H1 (cell line): ENCODE results near the gene RCAN2.

Experiments used
- CEBPB ChIP-seq: IDR thresholded peaks from 2 replicates; pipeline ENCODE4 v1.6.1; 2012; ENCODE audit warnings: low read depth, low read length
- EZH2 ChIP-seq: fragments of 200-600 bp; sonication (generic); IDR thresholded peaks from 2 replicates; pipeline ENCODE4 v1.7.1; 2012; ENCODE audit warnings: low read depth, mild to moderate bottlenecking, moderate library complexity, low read length, inconsistent platforms; ENCODE audit not compliant: severe bottlenecking
- POLR2A ChIP-seq, 2 experiments: IDR thresholded peaks; 1 replicate in 1 of 2; 2 replicates in 1 of 2; pipeline ENCODE4 v1.6.1; 2011; ENCODE audit warnings: low read depth in 2 of 2, low read length in 2 of 2, mild to moderate bottlenecking in 2 of 2; ENCODE audit errors: control extremely low read depth in 1 of 2
- SIN3A ChIP-seq, 2 experiments: IDR thresholded peaks in 1 of 2; conservative IDR thresholded peaks in 1 of 2; 2 replicates each; pipeline ENCODE4 v1.6.1; 2011 to 2012; ENCODE audit warnings: low read length in 2 of 2, improper control_type of control experiment in 1 of 2, low read depth in 1 of 2, mild to moderate bottlenecking in 1 of 2
- SP1 ChIP-seq: IDR thresholded peaks from 2 replicates; pipeline ENCODE4 v1.6.1; 2011; ENCODE audit warnings: low read depth, low read length
- SP4 ChIP-seq: IDR thresholded peaks from 2 replicates; pipeline ENCODE4 v1.6.1; 2012; ENCODE audit warnings: low read length, inconsistent platforms
- SUZ12 ChIP-seq: fragments of 200-600 bp; sonication (generic); IDR thresholded peaks from 2 replicates; pipeline ENCODE4 v1.6.1; 2012; ENCODE audit warnings: mild to moderate bottlenecking, inconsistent platforms, low read length, moderate library complexity, mixed read lengths
- TAF1 ChIP-seq: IDR thresholded peaks from 2 replicates; pipeline ENCODE4 v1.6.1; 2011; ENCODE audit warnings: mild to moderate bottlenecking, low read depth, low read length
- TF ChIP-seq, protein P1 (sequence below), 3 experiments: IDR thresholded peaks; 1 replicate in 2 of 3; 2 replicates in 1 of 3; pipeline versions ENCODE4 v1.5.1 to v1.6.1; 2011; ENCODE audit warnings: low read length in 3 of 3, mild to moderate bottlenecking in 3 of 3, inconsistent platforms in 2 of 3, low read depth in 1 of 3, moderate library complexity in 1 of 3; ENCODE audit not compliant: insufficient read depth in 1 of 3; ENCODE audit errors: control extremely low read depth in 1 of 3

DNA sequence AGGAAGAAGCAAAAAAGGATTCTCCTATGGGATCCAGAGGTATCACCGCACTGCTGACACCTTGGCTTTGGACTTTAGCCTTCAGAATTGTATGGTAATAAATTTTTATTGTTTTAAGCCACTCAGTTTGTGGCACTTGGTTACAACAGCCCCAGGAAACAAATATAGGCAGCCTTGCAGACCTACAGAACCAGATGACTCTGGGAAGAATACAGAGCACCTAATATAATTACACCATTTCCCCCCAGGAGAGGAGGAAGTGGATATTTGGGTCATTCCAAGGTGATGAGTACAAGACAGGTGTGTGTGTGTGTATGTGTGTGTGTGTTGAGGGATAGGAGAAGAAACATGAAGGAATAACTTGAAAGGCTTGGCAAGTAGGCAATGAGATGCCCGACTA lies 236.3 kb downstream of the RCAN2 start:
- TF ChIP-seq SIN3A (conservative IDR thresholded peaks at IDR 0.05 in 1 of 2, IDR thresholded peaks at IDR 0.05 in 1 of 2; ENCODE audit: low read depth in 1 of 2, low read length in 2 of 2) (no peak), EZH2 (no peak), POLR2A (IDR thresholded peaks at IDR 0.05; ENCODE audit: control extremely low read depth in 1 of 2, low read depth in 2 of 2, low read length in 2 of 2) (no peak), CEBPB (no peak), SP4 (no peak), SUZ12 (no peak), TAF1 (no peak), SP1 (no peak)
- TF ChIP-seq, protein P1, sequence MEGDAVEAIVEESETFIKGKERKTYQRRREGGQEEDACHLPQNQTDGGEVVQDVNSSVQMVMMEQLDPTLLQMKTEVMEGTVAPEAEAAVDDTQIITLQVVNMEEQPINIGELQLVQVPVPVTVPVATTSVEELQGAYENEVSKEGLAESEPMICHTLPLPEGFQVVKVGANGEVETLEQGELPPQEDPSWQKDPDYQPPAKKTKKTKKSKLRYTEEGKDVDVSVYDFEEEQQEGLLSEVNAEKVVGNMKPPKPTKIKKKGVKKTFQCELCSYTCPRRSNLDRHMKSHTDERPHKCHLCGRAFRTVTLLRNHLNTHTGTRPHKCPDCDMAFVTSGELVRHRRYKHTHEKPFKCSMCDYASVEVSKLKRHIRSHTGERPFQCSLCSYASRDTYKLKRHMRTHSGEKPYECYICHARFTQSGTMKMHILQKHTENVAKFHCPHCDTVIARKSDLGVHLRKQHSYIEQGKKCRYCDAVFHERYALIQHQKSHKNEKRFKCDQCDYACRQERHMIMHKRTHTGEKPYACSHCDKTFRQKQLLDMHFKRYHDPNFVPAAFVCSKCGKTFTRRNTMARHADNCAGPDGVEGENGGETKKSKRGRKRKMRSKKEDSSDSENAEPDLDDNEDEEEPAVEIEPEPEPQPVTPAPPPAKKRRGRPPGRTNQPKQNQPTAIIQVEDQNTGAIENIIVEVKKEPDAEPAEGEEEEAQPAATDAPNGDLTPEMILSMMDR (IDR thresholded peaks at IDR 0.05; ENCODE audit: control extremely low read depth in 1 of 3, insufficient read depth in 1 of 3, low read depth in 1 of 3, low read length in 3 of 3) = no peak
